ENCODE data around the gene SH3RF3. TPM values are rescaled to one million over a fixed set of nuclear protein-coding genes. Genes with fewer than 3 reads are reported as not detected.

The SH3RF3 gene
- total and polyA plus RNA-seq, 10 of the 15 experiments (the other 5 are each of a cell fraction or from before 2014, with no cell fraction given) = 0.08 to 8.8 (median 2.3) TPM

- TF ChIP-seq, protein P1, sequence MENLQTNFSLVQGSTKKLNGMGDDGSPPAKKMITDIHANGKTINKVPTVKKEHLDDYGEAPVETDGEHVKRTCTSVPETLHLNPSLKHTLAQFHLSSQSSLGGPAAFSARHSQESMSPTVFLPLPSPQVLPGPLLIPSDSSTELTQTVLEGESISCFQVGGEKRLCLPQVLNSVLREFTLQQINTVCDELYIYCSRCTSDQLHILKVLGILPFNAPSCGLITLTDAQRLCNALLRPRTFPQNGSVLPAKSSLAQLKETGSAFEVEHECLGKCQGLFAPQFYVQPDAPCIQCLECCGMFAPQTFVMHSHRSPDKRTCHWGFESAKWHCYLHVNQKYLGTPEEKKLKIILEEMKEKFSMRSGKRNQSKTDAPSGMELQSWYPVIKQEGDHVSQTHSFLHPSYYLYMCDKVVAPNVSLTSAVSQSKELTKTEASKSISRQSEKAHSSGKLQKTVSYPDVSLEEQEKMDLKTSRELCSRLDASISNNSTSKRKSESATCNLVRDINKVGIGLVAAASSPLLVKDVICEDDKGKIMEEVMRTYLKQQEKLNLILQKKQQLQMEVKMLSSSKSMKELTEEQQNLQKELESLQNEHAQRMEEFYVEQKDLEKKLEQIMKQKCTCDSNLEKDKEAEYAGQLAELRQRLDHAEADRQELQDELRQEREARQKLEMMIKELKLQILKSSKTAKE (IDR thresholded peaks at IDR 0.05; ENCODE audit: low read depth, poor library complexity, severe bottlenecking) = no peak
- TF ChIP-seq ATF2 (IDR thresholded peaks at IDR 0.05; ENCODE audit: low read length) (peak; percentile 49; the same call in 1 of the 2 replicates), MTA2 (IDR thresholded peaks at IDR 0.05; ENCODE audit: low read depth) (no peak), ZZZ3 (IDR thresholded peaks at IDR 0.05; ENCODE audit: control insufficient read depth, insufficient read length, low read depth) (no peak), ZBED1 (IDR thresholded peaks at IDR 0.05; ENCODE audit: borderline replicate concordance) (peak; percentile 35; the same call in 1 of the 2 replicates), PAX5 (IDR thresholded peaks at IDR 0.05; ENCODE audit: borderline replicate concordance, low read depth, low read length) (no peak), E2F4 (IDR thresholded peaks at IDR 0.05; ENCODE audit: low read depth, low read length) (no peak), TCF3 (IDR thresholded peaks at IDR 0.05; ENCODE audit: borderline replicate concordance, insufficient read depth, low read depth, low read length) (0 out of 2 replicates have a peak, but pooled peaks have one; percentile 62), IKZF1 (conservative IDR thresholded peaks at IDR 0.05) (peak; percentile 43), POLR2AphosphoS5 (IDR thresholded peaks at IDR 0.05; ENCODE audit: low read length) (no peak), BCL3 (IDR thresholded peaks at IDR 0.05; ENCODE audit: borderline replicate concordance, insufficient read depth, low read depth, low read length, poor library complexity, severe bottlenecking) (peak; percentile 25), NR2C1 (IDR thresholded peaks at IDR 0.05) (no peak), IRF5 (IDR thresholded peaks at IDR 0.05; ENCODE audit: borderline replicate concordance) (no peak), HDGF (IDR thresholded peaks at IDR 0.05) (no peak), SIX5 (IDR thresholded peaks at IDR 0.05; ENCODE audit: low read depth, low read length, severe bottlenecking) (no peak)
- TF ChIP-seq, protein P2, sequence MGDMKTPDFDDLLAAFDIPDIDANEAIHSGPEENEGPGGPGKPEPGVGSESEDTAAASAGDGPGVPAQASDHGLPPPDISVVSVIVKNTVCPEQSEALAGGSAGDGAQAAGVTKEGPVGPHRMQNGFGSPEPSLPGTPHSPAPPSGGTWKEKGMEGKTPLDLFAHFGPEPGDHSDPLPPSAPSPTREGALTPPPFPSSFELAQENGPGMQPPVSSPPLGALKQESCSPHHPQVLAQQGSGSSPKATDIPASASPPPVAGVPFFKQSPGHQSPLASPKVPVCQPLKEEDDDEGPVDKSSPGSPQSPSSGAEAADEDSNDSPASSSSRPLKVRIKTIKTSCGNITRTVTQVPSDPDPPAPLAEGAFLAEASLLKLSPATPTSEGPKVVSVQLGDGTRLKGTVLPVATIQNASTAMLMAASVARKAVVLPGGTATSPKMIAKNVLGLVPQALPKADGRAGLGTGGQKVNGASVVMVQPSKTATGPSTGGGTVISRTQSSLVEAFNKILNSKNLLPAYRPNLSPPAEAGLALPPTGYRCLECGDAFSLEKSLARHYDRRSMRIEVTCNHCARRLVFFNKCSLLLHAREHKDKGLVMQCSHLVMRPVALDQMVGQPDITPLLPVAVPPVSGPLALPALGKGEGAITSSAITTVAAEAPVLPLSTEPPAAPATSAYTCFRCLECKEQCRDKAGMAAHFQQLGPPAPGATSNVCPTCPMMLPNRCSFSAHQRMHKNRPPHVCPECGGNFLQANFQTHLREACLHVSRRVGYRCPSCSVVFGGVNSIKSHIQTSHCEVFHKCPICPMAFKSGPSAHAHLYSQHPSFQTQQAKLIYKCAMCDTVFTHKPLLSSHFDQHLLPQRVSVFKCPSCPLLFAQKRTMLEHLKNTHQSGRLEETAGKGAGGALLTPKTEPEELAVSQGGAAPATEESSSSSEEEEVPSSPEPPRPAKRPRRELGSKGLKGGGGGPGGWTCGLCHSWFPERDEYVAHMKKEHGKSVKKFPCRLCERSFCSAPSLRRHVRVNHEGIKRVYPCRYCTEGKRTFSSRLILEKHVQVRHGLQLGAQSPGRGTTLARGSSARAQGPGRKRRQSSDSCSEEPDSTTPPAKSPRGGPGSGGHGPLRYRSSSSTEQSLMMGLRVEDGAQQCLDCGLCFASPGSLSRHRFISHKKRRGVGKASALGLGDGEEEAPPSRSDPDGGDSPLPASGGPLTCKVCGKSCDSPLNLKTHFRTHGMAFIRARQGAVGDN (IDR thresholded peaks at IDR 0.05) = peak; percentile 41; the same call in 1 of the 2 replicates
These were observed 88.5 kb downstream of the SH3RF3 start (continued) for GRCh38 chr2:109217362-109218086.

Measured in GM12878 (cell line).